COR-L47 (cell line): ENCODE data around the gene HOXA3.

Experiments
- DNase-seq: peaks from one replicate; lab custom pipeline; 2025; lab: John Stamatoyannopoulos, UW

Gene HOXA3

DNA sequence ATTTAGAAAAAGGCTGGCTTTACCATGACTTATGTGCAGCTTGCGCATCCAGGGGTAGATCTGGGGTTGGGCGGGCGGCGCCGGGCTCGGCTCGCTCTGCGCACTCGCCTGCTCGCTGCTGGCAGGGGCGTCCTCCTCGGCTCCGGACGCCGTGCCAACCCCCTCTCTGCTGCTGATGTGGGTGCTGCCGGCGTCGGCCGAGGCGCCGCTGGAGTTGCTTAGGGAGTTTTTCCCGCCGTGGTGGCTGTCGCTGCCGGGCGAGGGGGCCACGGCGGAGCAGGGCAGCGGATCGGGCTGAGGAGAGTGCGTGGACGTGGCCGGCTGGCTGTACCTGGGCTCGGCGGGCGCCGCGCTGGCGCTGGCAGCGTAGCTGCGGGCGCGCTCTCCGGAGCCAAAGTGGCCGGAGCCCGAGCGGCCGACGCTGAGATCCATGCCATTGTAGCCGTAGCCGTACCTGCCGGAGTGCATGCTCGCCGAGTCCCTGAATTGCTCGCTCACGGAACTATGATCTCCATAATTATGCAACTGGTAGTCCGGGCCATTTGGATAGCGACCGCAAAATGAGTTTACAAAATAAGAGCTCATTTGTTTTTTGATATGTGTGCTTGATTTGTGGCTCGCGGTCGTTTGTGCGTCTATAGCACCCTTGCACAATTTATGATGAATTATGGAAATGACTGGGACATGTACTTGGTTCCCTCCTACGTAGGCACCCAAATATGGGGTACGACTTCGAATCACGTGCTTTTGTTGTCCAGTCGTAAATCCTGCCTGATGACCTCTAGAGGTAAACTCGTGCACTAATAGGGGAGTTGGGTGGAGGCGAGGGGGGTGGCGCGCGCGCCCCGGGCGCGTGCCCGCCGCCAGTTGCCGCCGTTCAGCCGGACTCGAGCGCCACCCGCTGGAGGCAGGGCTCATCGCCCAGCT, 9.1 kb downstream of the HOXA3 start, which contains the start of gene HOXA5:
Gene HOXA5, minus strand, starts transcription at position 659 of the 927 bp plus-strand sequence. Its CDS starts 74 bp downstream, at position 585.
- DNase-seq = peak; percentile 83

DNA sequence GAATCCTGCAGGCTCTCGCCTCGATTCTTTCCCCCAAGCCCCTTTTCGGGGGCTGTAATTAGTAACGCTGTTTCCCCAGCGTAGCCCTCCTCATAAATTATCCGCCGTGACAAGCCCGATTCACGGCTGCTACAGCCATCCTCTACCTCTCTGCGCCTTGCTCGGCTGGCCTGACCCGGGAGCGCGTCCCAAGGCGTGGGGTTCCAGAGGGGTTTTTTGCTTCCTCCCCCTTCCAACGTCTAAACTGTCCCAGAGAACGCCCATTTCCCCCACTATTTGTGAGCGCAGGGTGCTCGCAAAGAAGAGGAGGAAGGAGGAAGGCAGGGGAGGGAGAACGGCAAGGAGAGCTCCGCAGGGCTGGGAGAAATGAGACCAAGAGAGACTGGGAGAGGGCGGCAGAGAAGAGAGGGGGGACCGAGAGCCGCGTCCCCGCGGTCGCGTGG, 9.8 kb downstream of the HOXA3 start:
- no peak for DNase-seq

DNA sequence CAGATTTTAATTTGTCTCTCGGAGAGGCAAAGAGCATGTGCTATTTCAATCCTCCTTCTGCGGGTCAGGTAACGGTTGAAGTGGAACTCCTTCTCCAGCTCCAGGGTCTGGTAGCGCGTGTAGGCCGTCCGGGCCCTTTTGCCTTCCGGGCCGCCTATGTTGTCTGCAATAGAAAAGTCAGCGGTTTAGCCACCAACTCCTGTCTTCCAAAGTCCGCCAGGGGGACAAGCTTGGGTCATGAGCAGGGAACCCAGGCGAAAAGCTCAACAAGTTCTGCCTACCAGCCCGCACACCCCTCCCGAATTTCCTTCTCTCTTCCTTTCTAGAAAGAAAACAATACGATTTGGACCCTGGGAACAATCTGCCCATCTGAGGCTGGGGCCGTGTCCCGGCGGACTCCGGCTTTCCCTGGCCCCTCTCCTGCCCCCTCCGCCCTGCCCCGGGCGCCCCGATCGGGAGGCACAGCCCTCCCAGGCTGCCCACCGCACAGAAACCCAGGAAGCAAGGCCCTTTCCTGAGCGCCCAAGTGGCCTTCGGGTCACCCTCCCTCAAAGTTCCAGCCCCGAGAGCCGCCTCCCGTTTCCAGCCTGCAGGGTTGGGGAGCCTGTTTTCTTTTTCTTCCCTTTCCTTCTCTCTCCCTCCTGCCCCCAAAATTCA, 10.3 kb downstream of the HOXA3 start:
- DNase-seq = no peak

DNA sequence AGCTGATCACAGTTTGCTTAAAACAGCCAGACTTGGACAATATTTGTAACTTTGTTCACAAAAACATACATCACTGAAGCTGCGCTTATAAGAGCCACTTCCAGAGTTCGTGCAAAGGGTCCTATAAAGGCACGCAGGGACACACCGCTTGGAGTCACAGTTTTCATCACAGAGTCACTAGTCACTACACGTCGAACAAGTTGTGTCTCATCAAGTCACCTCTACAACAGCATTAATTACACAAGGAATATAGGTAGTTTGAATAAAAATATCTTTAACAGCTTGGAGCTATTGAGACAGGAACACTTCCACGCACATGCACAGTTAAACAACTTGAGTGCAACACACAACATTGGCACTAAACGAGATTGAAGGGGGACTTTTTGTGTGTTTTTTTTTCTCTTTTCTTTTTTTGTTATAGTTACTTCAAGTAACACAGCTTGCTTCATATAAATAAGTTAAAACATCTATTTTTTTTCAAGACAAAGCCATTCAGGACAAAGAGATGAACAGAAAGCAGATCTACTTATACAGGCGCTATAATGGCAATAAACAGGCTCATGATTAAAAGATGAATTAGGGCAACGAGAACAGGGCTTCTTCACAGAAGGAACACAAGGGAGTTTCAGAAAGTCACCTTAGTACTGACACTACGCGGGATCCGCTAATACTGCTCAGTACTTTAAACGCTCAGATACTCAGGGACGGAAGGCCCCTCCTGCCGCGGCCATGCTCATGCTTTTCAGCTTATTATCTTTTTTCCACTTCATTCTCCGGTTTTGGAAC, 11.1 kb downstream of the HOXA3 start:
- no peak for DNase-seq

DNA sequence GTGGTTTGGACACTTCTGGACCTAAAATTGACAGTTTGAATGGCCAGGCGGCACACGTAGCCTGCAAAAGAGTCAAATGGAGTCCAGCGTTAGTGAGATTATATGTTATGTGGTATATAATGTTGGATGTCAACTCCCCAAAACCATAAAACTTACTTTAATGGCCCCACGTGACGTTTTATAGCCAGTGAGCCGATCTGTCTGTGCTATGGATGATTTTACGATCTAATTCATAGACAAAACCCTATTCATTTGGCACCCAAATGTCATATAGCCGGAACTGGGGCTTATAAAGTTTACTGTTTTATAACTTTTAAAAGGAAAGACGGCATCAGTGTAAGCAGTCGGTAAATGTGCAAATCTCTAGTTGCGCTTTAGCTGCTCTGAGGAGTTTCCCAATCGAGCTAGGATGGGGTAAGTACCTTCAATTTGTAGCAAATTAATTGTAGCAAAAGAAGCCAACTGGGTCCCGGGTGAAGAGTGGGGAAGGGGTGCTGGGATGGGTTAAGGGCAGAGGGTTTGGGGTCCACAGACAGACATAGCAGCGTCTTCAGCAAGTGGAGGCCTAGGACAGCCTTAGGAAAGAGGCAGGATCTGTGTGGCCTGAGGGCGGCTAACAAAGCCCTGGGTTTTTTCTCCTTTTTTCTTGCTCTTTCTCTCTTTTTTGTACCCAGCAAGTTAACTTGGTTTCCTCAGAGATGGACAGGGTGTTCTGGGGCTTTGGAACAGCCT, 12.1 kb downstream of the HOXA3 start:
- no peak for DNase-seq

DNA sequence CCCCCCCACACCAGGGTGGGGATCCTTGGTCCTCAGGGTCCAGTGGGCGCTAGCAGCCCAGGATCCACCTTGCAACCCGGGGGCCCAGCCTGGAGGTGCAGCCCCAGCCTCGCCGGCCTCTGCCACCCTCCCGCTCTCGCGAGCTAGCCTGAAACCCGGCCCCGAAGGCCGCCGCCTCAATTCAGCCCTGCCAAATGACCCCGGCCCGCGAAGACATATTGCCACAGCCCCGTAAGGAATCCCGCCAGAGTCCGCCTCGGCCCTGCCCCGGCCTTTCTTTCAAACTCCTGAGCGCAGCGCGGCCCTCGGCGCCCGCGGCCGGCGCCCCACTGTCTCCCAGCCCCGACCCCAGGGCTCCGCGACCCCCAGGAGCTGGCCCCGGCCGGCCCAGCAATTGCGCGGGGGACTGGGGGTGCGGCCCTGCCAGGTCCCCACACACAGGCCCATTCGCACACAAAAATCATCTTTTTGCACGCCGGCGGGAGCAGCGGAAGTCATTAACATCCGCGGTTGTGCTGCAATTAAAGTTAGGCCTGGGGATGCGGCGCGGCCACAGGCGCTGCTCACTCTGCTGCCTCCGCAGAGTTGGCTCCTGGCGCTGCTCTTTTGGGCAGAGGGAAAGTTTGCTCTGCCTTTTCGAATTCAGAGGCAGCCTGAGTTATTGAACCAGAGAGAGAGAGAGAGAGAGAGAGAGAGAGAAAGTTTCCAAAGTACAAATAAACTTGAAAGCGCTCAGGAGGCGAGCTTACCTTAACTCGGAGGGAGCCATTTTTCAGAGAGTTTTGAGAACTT, 12.9 kb downstream of the HOXA3 start:
- DNase-seq = no peak

DNA sequence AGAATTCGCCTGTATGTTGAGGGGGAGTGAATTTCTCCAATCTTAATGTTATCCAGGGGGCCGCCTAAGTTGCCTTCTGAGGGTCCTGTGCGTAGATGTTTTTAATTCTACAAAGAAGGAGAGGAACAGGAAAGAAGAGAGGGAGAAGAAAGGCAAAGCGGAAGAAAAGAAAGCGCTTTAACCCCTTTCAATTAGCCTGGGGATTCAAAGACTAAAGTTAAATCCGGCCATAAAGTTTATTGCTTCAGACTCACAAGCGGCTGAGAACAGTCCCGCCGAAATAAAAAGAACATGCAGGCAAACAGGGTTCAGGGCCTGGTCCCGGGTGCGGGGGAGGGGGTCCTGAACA, 13.4 kb downstream of the HOXA3 start:
- DNase-seq = no peak

DNA sequence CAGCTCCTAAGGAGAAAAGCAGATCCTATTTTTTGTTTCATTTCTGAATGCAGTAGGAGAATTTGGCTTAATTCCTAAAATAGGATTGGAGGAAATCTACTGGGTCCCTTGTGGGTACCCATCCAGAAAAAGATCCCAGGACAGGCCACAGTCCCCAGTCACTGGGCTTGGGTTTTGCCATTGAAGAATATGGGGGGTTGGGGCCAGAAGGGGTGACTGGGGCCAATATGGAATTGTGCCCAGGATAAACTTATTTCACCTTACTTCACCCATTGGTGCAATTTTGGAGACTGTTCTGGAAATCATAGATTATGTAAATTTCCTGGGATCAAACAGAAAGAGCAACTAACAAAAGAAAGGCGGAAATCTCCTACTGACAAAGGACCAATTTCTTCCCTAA, 13.9 kb downstream of the HOXA3 start:
- DNase-seq = no peak

DNA sequence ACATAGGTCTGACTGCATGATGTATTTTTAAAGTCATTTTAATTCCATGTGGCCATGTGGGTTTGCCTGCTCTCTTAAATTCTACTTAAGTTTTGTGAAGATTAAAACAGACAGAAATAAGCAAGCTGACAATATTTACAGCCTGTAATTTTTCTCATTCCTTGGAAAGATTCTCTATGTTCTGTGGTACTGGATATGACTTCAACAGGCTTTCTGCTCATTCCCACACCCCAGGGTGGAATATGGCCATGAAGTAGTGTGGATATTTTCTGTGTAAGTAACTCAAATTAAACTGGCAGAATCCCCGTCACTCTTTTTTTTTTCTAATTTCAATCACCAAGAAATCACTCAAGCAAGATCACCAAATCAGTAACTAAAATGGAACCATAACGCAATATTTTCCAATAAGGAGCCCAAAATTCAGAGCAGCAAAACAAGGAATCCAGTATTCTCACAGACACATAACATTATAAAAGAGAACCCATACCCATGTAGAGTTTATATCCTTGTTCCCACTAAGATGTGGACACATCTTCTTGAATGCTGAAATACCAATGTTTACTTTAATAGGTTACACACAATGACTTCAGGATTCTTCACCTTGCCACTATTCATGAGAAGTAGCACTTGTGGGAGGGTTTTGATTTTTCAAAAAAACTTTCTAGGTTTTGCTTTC, 14.6 kb downstream of the HOXA3 start:
- DNase-seq = no peak

DNA sequence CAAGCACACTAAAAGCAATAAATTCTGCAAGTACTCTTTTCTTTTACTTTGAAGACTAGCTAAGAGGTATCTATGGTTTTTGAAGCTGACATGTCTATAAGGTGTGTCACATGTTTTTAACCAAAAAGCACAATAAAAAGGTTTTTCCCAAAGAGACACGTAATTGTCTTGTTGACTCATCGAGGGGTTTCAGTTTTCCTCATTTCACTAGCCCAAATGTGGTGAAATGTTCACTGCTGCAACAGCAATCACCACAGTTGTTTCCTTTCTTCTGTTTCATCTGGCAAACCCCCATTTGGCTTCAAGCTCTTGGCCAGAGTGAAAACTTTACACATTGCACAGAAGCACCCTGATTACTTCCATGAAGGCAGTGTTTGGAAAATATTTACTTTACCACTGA, 18.0 kb downstream of the HOXA3 start:
- DNase-seq = no peak

DNA sequence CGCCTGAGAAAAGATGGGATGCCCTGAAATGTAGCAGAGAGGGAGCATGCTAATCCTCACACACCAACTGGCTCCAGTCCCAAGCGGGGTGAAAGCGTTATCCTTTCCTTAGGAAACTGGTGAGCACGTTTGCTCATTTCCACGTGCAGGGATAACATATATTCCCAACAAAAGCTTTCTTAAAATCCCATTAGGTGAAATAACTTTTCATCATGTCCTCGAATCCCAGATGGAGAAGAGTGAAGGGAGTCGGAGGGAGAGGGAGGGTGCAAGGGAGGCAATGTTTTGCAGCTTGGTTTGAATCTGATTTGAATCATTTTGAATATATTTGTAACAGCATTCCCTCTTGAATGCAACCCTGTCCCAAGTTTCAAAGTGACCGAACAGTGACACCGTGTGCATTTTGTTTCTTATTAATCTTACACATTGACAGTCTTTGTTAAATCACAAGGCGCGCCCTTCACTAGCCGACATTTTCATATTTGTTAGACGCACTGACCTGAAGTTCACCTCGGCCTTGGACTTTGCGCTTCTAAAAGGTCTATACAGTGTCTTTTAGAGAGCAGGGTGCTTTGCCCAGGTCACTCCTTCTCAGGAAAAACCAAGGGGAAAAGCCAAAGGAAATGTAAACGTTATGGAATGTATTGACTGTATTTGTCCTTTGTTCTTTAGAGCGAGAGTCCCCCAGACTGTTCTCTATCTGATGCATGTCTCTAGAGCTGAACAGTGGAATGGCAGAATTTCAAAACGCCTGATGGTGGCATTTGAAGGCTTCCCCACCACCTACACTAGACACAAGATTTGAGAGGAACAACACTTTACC, 18.8 kb downstream of the HOXA3 start:
- no peak for DNase-seq

DNA sequence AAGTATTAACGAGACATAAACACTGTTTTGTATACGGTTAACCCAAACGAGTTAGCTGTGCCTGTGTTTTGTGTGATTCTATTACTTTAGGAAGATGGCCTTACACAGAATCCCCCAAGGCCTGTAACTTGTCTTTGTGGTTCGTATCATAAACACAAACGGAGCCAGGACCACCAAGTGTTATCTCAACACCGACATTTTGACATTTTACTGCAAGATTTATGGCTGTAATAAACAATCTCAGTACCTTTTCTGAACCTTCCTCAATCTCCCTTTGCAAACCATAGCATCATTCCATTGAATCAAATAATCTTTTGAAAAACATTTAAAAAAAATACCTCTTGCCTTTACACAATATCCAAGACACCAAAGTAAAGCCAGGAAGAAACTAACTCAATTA, 19.4 kb downstream of the HOXA3 start:
- no peak for DNase-seq

DNA sequence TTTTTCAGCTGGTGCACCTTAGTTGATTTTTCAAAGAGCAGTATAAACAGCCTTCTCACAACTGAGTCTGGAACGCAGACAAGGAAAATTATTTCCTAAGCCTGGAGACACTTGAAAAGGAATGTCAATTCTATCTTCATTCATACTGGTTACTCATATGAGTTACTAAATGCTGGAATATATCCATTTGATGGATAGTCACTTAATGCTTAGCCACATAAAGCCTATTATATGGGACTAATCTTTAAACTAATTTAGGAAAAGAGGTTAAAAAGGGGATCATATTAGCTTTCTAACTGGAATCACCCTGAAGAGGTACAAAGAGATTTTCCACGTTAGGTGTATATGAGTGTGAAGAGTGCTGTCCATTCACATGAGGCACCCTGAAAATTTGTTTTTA, 20.2 kb downstream of the HOXA3 start:
- no peak for DNase-seq

DNA sequence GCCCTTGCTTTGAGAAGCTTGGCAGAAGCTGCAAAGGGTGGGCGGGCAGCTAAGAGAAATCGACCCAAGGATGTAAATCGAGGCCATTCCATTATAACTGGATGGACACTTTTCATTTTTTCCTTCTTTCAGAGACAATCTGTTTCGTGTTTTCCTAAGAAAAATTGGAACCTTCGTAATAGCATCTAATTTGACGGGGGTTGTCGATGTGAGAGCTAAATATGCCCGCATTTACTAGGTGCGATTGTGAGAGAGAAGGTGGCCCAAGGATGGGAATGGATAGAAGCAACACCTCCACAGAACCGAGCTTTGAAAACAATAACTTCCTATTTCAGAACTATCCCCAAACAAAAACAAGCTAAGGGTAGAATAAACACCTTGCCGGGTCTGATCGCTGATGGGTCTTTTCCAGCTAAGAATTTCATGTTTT, 21.0 kb downstream of the HOXA3 start:
- no peak for DNase-seq

DNA sequence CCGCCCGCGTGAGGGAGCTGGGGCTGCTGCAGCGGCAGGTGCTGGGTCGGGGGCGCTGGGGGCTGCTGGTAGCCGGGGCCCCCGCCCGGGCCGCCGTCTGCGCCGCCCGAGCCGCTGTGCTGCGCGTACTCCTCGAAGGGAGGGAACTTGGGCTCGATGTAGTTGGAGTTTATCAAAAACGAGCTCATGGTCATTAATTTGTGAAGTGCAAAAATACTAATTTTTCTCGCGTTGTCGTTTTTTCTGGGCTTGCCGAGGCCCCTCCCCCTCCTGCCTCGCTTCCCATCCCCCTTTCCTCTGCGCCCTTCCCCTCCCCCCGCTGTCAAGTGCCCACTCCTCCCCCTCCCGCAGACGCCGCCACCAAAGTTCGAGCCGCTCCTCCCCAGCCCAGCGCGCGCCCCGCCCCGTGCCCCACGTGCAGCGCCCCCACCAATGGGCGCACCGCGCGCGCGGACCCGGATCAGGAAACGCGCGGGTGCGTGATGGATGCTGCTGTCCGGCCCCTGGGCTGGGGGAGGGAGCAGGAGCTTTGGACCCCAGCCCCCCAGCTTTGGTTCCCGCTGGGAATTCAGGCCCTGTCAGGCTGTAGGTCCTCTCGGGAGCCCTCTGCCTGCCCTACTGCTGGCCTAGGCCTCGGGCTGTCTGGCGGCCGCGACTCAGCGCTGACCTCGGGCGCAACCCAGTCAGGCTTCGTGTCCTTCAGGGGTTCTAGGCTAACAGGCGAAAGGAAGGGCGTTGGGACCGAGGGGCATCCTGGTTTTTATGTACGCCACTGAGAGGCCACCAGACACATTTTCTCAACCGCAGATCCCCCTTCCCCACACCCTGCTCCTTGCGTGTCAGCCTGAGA, 21.6 kb downstream of the HOXA3 start, which contains the start of gene HOXA4:
Gene HOXA4, minus strand, starts transcription at position 218 of the 850 bp plus-strand sequence. Its CDS starts 24 bp downstream, at position 194.
- DNase-seq = no peak

DNA sequence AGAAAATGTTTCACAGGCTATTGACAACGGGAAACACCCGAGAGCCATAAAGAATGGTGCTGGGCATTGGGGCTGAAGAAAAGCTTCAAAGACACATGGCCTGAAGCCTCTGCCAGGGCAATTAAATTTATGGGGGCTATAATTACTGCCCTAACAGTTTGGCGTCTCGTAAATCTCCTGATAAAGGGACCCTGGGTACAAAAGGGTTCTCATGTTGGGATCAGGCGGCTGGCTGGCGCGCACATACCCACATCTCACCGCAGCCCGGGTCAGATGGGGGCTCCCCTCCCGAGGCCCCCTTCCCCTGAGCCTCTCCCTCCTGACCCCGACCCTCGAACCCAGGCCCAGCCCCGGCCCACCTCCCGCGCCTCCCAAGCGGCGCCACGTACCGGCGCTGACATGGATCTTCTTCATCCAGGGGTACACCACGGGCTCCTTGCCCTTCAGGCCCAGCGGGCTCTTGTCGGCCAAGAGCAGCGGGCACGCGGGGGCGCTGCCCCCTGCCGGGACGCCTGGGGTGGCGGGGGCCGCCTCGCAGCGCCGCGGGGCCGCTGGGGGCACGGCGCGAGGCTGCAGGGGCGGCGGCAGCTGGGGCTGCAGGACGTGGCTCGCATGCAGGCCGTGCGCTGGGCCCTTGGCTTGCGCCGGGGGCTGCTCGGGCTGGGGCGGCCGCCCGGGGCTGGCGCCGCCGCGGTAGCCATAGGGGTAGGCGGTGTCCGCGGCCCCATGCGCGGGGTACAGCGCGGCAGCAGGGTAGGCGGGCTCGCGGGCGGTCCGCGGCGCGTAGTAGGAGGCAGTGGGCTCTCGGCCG, 22.4 kb downstream of the HOXA3 start:
- DNase-seq = no peak
